GM23248 (cell line): ENCODE data around the gene RHOC.

Source experiments
- EZH2 ChIP-seq: fragments of 200-600 bp; sonication (generic); IDR thresholded peaks from 2 replicates; pipeline ENCODE4 v1.6.1; 2018; ENCODE audit warnings: antibody characterized with exemption, mild to moderate bottlenecking; ENCODE audit not compliant: insufficient read depth, poor library complexity, severe bottlenecking
- EZH2phosphoT487 ChIP-seq: fragments of 200-600 bp; sonication (generic); IDR thresholded peaks from 2 replicates; pipeline ENCODE4 v1.6.1; 2018; ENCODE audit warnings: antibody characterized with exemption, moderate library complexity, mild to moderate bottlenecking, low read depth; ENCODE audit not compliant: insufficient read depth

DNA sequence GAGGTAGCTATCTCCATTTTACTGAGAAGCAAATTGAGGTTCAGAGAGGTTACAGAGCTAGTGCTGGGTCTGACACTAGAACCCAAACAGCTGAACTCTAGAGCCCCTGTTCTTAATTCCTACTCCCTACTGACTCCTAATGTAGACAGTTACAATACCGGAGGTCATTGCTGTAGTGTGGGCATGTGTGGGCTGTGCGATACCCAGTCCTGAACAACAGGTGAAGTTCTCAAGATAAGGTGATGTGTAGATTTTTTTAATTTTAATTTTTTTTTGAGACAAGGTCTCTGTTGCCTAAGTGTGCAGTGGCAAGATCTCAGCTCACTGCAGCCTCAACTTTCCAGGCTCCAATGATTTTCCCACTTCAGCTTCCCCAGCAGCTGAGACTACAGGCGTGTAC is 1.6 kb upstream of the RHOC start:
- no peak for TF ChIP-seq EZH2
- no peak for TF ChIP-seq EZH2phosphoT487
